Stimulated activated CD8-positive, alpha-beta memory T cell treated with anti-CD3 and anti-CD28 coated beads, Interleukin-7, amount 100 ng/mL, for 24 hours (primary cell): ENCODE measurements around the gene EFNA4.

Experiments
- DNase-seq: peaks from one replicate; pipeline ENCODE4 v3.0.0-alpha.2; 2020; ENCODE audit warnings: low read depth

Gene EFNA4

GRCh38 chr1:155075535-155075934, 12.0 kb downstream of the EFNA4 start:
- DNase-seq, result no peak

GRCh38 chr1:155076371-155076770, 12.8 kb downstream of the EFNA4 start:
- no peak for DNase-seq

DNA sequence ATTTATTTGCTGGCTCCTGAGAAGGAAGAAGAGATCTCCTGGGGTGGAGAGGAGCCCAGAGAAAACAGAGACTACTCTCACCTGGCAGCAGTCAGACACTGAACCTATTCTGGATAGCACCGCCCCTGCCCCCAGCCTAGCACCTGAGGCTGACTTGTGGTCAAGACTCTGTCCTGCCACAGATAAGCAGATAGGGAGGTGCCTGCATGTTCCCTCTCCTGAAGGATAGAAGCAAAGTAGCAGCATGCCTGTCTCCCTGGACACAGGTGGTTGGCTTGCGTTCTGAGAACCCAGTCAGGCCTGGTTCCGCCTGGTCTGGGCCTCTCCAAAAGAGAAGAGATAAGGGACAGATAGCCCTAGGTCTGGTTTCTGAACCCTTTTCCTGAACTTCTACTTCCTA, 13.8 kb downstream of the EFNA4 start:
- no peak for DNase-seq

DNA sequence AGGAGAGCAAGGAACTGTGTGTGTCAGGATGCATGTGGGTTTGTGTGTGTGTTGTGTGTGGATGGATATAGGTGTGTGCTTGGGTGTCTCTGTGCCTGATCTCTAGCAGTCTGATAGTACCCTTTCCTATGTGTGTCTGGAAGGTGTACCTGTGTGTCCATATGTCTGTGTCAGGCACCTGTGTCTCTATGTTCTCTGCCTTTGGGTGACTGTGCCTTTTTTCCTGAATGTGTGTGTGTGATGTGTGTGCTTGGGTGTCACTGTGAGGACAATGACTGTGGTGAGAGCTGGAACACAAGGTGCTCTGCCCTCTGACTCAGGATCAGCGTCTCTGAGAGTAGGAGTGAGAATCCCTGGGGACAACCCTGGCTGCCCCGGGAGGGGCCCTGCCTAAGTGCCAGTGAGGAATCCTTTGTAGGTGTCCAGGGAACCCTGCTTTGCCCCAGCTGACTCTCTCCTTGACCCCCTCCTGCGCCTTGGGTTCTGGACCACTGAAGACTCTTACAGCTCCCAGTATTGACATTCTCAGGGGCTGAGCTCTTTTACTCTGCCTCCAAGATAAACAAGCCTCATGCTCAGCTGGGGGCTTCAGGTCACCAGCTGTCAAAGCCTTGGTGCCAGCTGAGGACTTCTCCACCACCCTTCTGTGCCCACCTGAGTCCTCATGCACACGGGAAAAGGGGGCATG, 14.4 kb downstream of the EFNA4 start:
- DNase-seq, result no peak

- no peak for DNase-seq
Observed at GRCh38 chr1:155078469-155079209, 15.1 kb downstream of the EFNA4 start, which contains the start of gene EFNA3. EFNA3 (plus strand) TSS chr1:155078837; CDS start chr1:155078942, 105 bp downstream.

DNA sequence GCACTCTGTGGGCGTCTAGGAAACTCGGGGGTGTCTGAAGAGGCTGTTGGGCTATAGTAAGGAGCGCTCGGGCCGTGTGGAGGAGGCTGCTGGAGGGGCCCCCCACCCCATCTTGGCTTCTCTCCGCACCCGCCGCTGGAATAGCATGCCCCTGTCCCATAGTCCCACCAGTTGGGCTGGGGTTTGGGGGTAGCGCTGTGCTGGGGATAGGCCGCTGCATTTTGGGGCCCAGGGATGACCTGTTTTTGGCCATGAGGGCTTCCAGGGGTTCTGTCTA, 15.6 kb downstream of the EFNA4 start:
- DNase-seq, result no peak

DNA sequence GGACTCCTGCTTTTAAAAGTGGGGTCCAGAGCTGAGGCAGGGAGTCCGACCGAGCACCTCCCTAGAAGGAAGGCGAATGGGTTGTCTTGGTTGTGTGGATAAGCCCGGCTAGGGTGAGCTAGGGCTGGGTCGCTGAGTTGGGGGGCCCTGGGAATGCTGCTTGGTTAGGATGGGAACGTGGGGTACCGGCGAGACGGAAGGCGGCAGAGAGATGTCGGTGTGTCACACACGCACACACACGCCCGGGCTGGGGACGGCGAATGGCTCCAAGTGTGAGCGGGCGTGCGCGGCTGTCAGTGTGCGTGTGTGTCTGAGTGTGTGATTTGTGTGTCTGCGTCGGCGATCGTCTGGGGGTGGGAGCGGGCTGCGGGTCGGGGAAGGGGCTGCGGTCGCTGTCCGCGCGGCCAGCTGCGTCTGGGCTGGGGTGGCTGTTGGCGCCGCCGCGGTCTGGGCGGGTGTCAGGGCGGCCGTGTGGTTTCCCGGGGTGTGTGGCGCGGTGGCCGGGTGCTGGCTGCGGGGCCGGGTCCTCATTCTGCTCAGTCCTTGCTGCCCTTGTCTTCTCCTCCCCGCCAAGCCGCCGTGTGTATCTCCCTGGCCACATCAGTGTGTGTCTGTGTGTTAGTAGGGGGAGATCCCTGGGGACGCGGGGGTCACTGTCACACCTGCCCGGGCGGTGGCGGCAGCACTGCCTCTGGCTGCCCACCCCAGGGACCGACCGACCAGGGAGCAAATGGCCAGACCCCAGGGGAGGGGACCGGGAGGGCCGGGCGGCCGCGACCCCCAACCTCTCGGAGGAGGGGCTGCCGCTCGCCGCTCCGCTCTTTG, 16.2 kb downstream of the EFNA4 start:
- no peak for DNase-seq

GRCh38 chr1:155080312-155081228, 17.0 kb downstream of the EFNA4 start:
- no peak for DNase-seq

GRCh38 chr1:155081472-155082300, 18.1 kb downstream of the EFNA4 start:
- DNase-seq, result no peak

DNA sequence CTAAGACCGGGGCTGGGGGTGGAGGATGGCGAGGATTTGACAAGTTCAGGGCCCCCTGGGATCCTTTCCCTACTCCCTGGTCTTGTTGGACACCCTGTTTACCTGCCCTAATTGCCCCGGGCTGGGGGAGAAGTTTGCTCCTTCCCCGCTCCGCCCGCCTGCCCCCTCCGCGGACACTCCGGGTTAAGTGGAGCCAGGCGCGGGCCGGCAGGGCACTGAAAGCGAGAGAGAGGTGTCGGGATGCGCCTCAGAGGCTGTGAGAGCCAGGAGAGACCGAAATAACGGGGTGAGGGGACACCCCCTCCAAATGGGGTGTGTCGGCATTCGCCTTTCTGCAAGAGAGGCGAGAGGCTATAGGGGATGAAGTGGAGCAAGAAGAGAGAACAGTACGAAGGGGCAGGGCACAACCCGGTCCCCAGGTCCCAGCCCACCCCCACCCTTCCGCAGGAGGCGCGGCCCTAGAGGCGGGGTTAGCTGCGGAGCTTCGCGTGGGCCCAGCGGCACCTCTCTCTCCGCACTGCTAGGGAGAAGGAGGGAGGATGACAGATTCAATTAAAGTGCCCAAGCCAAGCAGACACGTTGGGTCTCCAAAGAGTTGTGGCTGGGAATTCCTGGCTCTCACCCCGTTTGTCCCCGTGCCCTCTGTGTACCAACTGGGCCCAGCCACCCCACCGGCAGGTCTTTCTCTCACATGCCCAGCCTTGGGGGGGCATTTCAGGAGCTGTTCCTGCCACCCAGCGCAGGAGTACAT, 18.9 kb downstream of the EFNA4 start:
- DNase-seq, result no peak

DNA sequence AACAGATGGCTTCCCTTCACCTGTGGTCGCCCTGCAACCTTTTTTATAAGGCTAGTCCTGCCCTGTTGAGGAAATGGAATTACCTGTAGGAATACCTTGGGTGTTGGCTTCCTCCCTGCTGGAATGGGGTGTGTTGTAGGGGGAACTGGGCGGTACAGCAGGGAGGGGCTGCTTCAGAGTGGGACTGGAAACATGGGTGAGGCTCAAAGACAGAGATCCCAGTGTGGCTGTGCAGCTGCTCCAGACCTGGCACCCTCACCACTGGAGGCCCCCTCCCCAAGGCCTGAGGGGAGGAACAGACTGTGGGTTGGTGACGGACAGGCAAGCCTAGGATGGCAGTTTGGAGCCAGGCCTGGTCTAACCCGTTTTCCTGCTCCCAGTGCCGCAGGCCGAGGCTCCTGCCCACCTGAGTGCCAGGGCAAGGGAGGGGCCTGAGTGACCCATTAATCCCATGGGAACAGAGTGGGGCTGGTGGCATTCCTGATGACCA, 19.6 kb downstream of the EFNA4 start:
- DNase-seq, result no peak

- DNase-seq, result no peak
Observed at GRCh38 chr1:155083865-155084721, 20.6 kb downstream of the EFNA4 start.

DNA sequence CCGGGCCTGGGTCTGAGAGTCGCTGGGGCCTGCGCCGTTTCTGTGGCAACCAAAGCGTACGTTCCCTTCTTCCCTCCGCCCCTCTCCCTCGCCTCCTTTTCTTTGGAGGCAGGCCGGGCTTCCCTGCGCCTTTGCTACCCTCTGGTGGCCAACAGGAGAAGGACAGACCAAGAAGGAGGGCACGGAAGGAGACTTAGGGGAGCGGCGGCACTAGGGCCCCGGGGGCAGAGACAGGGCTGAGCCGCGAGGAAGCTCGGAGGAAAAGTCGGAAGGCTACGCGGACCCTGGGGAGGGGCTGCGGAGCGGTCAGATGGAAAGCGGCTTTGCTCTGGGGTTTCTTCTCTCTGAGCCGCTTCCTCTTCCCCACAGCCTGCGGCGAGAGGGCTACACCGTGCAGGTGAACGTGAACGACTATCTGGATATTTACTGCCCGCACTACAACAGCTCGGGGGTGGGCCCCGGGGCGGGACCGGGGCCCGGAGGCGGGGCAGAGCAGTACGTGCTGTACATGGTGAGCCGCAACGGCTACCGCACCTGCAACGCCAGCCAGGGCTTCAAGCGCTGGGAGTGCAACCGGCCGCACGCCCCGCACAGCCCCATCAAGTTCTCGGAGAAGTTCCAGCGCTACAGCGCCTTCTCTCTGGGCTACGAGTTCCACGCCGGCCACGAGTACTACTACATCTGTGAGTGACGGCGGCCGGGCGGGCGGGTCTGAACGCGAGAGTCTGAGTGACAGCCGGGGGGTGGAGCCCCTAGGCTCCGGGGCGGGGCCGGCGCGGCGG, 21.4 kb downstream of the EFNA4 start:
- DNase-seq, result peak; percentile 77

DNA sequence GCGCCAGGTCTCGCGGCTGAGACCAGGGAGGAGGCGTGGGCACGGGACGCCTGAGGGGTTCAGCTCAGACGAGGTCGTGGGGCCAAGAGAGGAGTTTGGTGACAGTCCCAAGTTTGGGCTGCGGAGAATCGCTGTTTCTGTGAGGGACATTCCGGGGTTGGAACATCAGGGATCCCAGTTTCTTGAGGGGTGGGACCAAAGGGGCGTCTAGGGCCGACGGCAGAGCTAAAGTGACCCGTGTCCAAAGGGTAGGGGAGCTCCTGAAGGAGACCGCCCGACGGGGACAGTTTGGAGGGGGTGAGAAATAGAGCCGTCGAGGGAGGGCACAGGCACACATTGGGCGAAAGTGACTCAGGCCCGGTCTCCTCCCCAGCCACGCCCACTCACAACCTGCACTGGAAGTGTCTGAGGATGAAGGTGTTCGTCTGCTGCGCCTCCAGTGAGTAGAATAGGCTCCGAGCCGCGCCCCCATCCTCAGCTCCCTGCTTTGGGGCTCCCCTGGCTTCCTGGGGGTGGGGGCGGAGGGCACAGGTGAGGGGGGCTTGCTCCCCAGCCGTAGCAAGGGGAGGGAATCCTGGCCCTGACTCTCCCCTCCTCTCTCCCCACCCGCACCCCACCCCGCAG, 22.1 kb downstream of the EFNA4 start:
- peak; percentile 51 for DNase-seq

GRCh38 chr1:155086128-155086741, 22.7 kb downstream of the EFNA4 start:
- DNase-seq, result peak; percentile 69

GRCh38 chr1:155086856-155087535, 23.5 kb downstream of the EFNA4 start:
- DNase-seq, result no peak
